Trophoblast cell (in vitro differentiated cells and primary cell): Measurements from ENCODE around the gene DNAJC3.
"Not testable (repeated sequence)": the region's sequence is repeated elsewhere in the genome, so short reads cannot be mapped to it uniquely, and the experiment has no call there.

Experiments
- DNase-seq, 2 donors: peaks; one replicate each; pipeline ENCODE4 v3.0.0-alpha.2; 2016
- H2AFZ ChIP-seq: 2 replicates; pipeline ENCODE4 v1.6.1; 2013; ENCODE audit warnings: low read length, moderate library complexity, mild to moderate bottlenecking; ENCODE audit not compliant: insufficient read depth, poor library complexity
- H2AK5ac ChIP-seq: 2 replicates; pipeline ENCODE4 v1.6.1; 2013; ENCODE audit warnings: mild to moderate bottlenecking, low read length
- H2BK120ac ChIP-seq: 2 replicates; pipeline ENCODE4 v1.6.1; 2013; ENCODE audit warnings: low read length, mild to moderate bottlenecking, moderate library complexity; ENCODE audit not compliant: insufficient read depth, poor library complexity
- H2BK12ac ChIP-seq: 2 replicates; pipeline ENCODE4 v1.6.1; 2013; ENCODE audit warnings: mild to moderate bottlenecking, low read length, moderate library complexity
- H2BK5ac ChIP-seq: 2 replicates; pipeline ENCODE4 v1.6.1; 2013; ENCODE audit warnings: low read length, low read depth, moderate library complexity, mild to moderate bottlenecking; ENCODE audit not compliant: poor library complexity
- H3K14ac ChIP-seq: 2 replicates; pipeline ENCODE4 v1.6.1; 2013; ENCODE audit warnings: mild to moderate bottlenecking, low read length
- H3K18ac ChIP-seq: 2 replicates; pipeline ENCODE4 v1.6.1; 2013; ENCODE audit warnings: mild to moderate bottlenecking, low read length
- H3K23ac ChIP-seq: 2 replicates; pipeline ENCODE4 v1.6.1; 2013; ENCODE audit warnings: low read length
- H3K27ac ChIP-seq: 2 replicates; pipeline ENCODE4 v1.5.1; 2013; ENCODE audit warnings: low read depth, mild to moderate bottlenecking, inconsistent platforms, low read length, moderate library complexity
- H3K27me3 ChIP-seq: 2 replicates; pipeline ENCODE4 v1.6.1; 2013; ENCODE audit warnings: inconsistent platforms, mild to moderate bottlenecking, low read length, moderate library complexity; ENCODE audit not compliant: insufficient read depth
- H3K36me3 ChIP-seq, 2 experiments: 1 replicate in 1 of 2; 2 replicates in 1 of 2; pipeline ENCODE4 v1.6.1; 2013; ENCODE audit warnings: low read length in 2 of 2, mild to moderate bottlenecking in 2 of 2, moderate library complexity in 1 of 2; ENCODE audit not compliant: insufficient read depth in 2 of 2, control insufficient read depth in 1 of 2
- H3K4ac ChIP-seq: 2 replicates; pipeline ENCODE4 v1.6.1; 2013; ENCODE audit warnings: low read depth, mild to moderate bottlenecking, low read length, moderate library complexity
- H3K4me1 ChIP-seq, 2 experiments: 1 replicate in 1 of 2; 2 replicates in 1 of 2; pipeline ENCODE4 v1.6.1; 2013; ENCODE audit warnings: low read length in 2 of 2, mild to moderate bottlenecking in 2 of 2, moderate library complexity in 1 of 2; ENCODE audit not compliant: insufficient read depth in 2 of 2, control insufficient read depth in 1 of 2
- H3K4me2 ChIP-seq: 2 replicates; pipeline ENCODE4 v1.6.1; 2013; ENCODE audit warnings: inconsistent platforms, mild to moderate bottlenecking, low read length, moderate library complexity
- H3K4me3 ChIP-seq: 2 replicates; pipeline ENCODE4 v1.5.1; 2013; ENCODE audit warnings: mild to moderate bottlenecking, low read depth, low read length, inconsistent platforms
- H3K79me1 ChIP-seq: one replicate; pipeline ENCODE4 v1.6.1; 2013; ENCODE audit warnings: low read length
- H3K79me2 ChIP-seq: 2 replicates; pipeline ENCODE4 v1.6.1; 2013; ENCODE audit warnings: low read length, mild to moderate bottlenecking; ENCODE audit not compliant: control insufficient read depth, insufficient read depth, poor library complexity
- H3K9ac ChIP-seq: 2 replicates; pipeline ENCODE4 v1.6.1; 2013; ENCODE audit warnings: mild to moderate bottlenecking, low read length
- H3K9me3 ChIP-seq: 2 replicates; pipeline ENCODE4 v1.6.1; 2013; ENCODE audit warnings: low read depth, mild to moderate bottlenecking, control low read depth, inconsistent platforms, low read length; ENCODE audit not compliant: insufficient read depth
- H4K12ac ChIP-seq: 2 replicates; pipeline ENCODE4 v1.6.1; 2013; ENCODE audit warnings: low read depth, mild to moderate bottlenecking, low read length, moderate library complexity
- H4K8ac ChIP-seq: 2 replicates; pipeline ENCODE4 v1.6.1; 2013; ENCODE audit warnings: low read depth, mild to moderate bottlenecking, low read length, moderate library complexity
- H4K91ac ChIP-seq: one replicate; pipeline ENCODE4 v1.6.1; 2013; ENCODE audit warnings: low read depth, mild to moderate bottlenecking, low read length, moderate library complexity
- WGBS: extraction: QIAGEN DNeasy Blood & Tissue Kit; methylation state at CpG from one replicate; pipeline ENCODE4 v1.1.7; 2013; ENCODE audit warnings: missing lambda C conversion rate; ENCODE audit not compliant: insufficient read length, insufficient coverage; ENCODE audit errors: extremely low coverage; 5-methylcytosine and 5-hydroxymethylcytosine counted together

The DNAJC3 gene

DNA sequence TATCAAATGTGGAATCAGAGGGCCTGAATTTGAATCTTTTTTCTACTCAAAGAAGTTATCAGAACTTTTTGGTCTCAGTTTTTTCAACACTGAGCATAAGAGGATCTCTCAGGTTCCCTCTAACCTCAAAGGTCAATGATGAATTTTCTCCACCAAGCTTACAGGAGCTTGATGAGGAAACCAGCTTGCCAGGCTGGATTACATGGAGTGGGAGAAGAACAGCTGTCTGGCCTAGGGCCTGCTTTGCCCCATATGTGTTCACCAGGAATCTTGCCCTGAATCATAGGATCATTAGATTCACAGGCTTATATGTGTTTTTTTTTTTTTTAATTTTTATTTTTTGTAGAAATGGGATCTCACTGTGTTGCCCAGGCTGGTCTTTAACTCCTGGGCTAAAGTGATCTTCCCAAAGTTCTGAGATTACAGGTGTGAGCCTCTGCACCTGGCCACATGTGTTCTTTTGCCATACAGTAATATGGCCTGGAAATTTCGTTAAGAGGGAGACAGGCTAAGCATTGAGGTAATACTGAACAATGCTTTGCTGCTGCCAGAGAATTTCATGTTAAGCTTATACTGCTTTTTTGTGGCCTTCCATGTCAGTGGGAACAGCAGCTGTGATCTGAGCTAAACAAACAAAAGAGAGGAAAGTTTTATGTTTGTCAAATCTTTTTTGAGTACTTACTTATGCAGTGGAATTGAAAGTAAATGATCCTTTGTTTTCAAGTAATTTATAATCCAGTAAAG, 110.6 kb downstream of the DNAJC3 start:
- Histone ChIP-seq H3K9me3 (no peaks in the 10 kb centered on the region), H4K91ac (no peak overlapping the region), H2BK12ac (no peak overlapping the region), H3K79me2 (no peaks in the 10 kb centered on the region), H3K4me2 (no peak overlapping the region), H3K79me1 (peaks cover 2% of the 10 kb centered on the region), H3K18ac (no peak overlapping the region), H2AK5ac (no peak overlapping the region), H3K27me3 (no peaks in the 10 kb centered on the region), H3K23ac (no peak overlapping the region), H4K12ac (no peak overlapping the region), H3K4me3 (no peak overlapping the region), H3K4ac (no peak overlapping the region), H3K14ac (no peak overlapping the region), H4K8ac (no peak overlapping the region), H3K4me1 (peaks cover 5 to 9% of the 10 kb centered on the region in 2 experiments), H3K36me3 (peaks cover 10 to 14% of the 10 kb centered on the region in 2 experiments), H2BK5ac (no peak overlapping the region), H2BK120ac (no peak overlapping the region), H3K27ac (no peak overlapping the region), H2AFZ (no peak overlapping the region), H3K9ac (no peak overlapping the region)
- no CpG with 5 or more reads among the region's 1 CpG for WGBS
- DNase-seq: no peak

DNA sequence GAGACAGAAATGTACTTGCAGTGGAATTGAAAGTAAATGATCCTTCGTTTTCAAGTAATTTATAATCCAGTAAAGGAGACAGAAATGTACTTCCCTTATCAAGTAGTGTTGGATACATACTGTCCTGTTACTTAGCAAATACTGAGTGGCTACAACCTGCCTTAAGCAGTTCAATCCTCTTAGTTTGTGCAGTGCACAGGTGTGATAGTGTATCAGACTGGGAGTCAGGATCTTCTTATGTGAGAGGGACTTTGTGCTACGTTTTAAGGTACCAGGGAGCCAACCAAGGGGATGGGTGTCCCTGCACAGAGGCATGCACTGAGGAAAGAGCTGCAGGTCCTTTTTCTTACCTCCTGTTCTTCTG, 111.1 kb downstream of the DNAJC3 start:
- no CpG with 5 or more reads among the region's 2 CpGs for WGBS
- H3K27me3 ChIP-seq: no peaks in the 10 kb centered on the region
- no peak overlapping the region for H3K4ac ChIP-seq
- H3K36me3 ChIP-seq: peaks cover 14 to 17% of the 10 kb centered on the region in 2 experiments
- H4K12ac ChIP-seq: no peak overlapping the region
- no peak overlapping the region for H3K4me2 ChIP-seq
- no peak overlapping the region for H3K4me3 ChIP-seq
- H3K4me1 ChIP-seq: peaks cover 5 to 9% of the 10 kb centered on the region in 2 experiments
- H3K23ac ChIP-seq: no peak overlapping the region
- H4K91ac ChIP-seq: no peak overlapping the region
- no peak overlapping the region for H3K18ac ChIP-seq
- no peak overlapping the region for H2BK120ac ChIP-seq
- no peaks in the 10 kb centered on the region for H3K9me3 ChIP-seq
- H2BK5ac ChIP-seq: no peak overlapping the region
- DNase-seq: no peak
- H2AFZ ChIP-seq: no peak overlapping the region
- H3K14ac ChIP-seq: no peak overlapping the region
- H3K79me1 ChIP-seq: peaks cover 2% of the 10 kb centered on the region
- H3K79me2 ChIP-seq: no peaks in the 10 kb centered on the region
- H2AK5ac ChIP-seq: no peak overlapping the region
- no peak overlapping the region for H4K8ac ChIP-seq
- no peak overlapping the region for H3K27ac ChIP-seq
- H3K9ac ChIP-seq: no peak overlapping the region
- no peak overlapping the region for H2BK12ac ChIP-seq

DNA sequence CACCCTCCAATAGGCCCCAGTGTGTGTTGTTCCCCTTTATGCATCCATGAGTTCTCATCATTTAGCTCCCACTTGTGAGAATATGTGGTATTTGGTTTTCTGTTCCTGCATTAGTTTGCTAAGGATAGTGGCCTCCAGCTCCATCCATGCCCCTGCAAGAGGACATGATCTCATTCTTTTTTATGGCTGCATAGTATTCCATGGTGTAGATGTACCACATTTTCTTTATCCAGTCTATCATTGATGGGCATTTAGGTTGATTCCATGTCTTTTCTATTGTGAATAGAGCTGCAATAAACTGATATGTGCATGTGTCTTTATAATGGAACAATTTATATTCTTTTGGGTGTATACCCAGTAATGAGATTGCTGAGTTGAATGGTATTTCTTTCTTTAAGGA, 112.4 kb downstream of the DNAJC3 start:
- H3K36me3 ChIP-seq: peaks cover 15 to 19% of the 10 kb centered on the region in 2 experiments
- H2AFZ ChIP-seq, H4K8ac ChIP-seq, H3K79me2 ChIP-seq, H3K4me2 ChIP-seq, H3K79me1 ChIP-seq, H3K9me3 ChIP-seq, H3K27ac ChIP-seq, H3K4me3 ChIP-seq, H3K23ac ChIP-seq, H3K27me3 ChIP-seq, H3K9ac ChIP-seq, H2BK5ac ChIP-seq, H3K4me1 ChIP-seq, H2BK120ac ChIP-seq, H4K12ac ChIP-seq, H4K91ac ChIP-seq, H2AK5ac ChIP-seq, H3K18ac ChIP-seq, H3K4ac ChIP-seq, H3K14ac ChIP-seq, DNase-seq, H2BK12ac ChIP-seq: not testable (repeated sequence)

DNA sequence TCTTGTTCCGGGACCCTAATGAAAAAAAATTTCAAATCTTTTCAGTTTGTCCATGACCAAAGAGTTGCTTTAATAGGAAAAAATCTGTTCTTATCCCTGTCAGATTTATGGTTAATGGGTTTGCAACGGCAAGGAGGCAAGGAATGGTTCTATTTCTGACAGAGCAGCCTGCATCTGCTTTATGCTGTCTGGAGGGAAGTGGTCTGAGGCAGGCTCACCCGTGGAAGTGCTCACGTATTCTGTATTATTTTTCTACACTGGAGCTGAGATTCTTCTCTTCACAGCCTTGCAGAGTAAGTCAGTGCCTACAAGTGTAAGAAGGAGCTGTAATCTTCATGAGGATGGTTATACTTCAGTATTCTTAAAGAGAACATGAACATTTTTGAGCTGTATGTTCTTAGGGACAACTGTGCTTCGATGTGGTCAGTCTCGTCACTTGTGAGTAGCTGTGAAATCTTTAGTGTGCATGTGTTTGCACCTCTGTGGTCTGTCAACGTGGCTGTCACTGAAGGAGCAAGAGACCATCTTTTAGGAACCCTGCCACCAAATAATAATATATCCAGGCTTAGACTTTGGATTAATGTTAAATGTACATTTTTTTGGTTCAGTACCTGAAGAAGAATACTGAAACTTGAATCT, 114.3 kb downstream of the DNAJC3 start:
- no CpG with 5 or more reads among the region's 7 CpGs for WGBS
- H2BK120ac ChIP-seq: no peak overlapping the region
- no peaks in the 10 kb centered on the region for H3K79me2 ChIP-seq
- no peak overlapping the region for H4K91ac ChIP-seq
- H2BK12ac ChIP-seq: no peak overlapping the region
- H2AFZ ChIP-seq: no peak overlapping the region
- DNase-seq: no peak
- H3K9me3 ChIP-seq: no peaks in the 10 kb centered on the region
- no peak overlapping the region for H4K8ac ChIP-seq
- H2AK5ac ChIP-seq: no peak overlapping the region
- H4K12ac ChIP-seq: no peak overlapping the region
- no peaks in the 10 kb centered on the region for H3K27me3 ChIP-seq
- no peak overlapping the region for H3K23ac ChIP-seq
- H3K4ac ChIP-seq: no peak overlapping the region
- no peak overlapping the region for H3K14ac ChIP-seq
- H3K27ac ChIP-seq: no peak overlapping the region
- H3K18ac ChIP-seq: no peak overlapping the region
- H3K4me3 ChIP-seq: no peak overlapping the region
- no peaks in the 10 kb centered on the region for H3K4me1 ChIP-seq
- H3K9ac ChIP-seq: no peak overlapping the region
- no peak overlapping the region for H2BK5ac ChIP-seq
- H3K4me2 ChIP-seq: no peak overlapping the region
- no peaks in the 10 kb centered on the region for H3K79me1 ChIP-seq
- peaks cover 15 to 19% of the 10 kb centered on the region in 2 experiments for H3K36me3 ChIP-seq
